Hepatocyte (in vitro differentiated cells): ENCODE data around the gene TNIP3.

Experiments
- EZH2 ChIP-seq: fragments of 200-600 bp; sonication (generic); IDR thresholded peaks from 2 replicates; pipeline ENCODE4 v1.6.1; 2016; ENCODE audit warnings: antibody characterized with exemption, mild to moderate bottlenecking, borderline replicate concordance
- TF ChIP-seq, protein P1 (sequence below): fragments of 200-600 bp; sonication (generic); IDR thresholded peaks from 2 replicates; pipeline ENCODE4 v1.5.1; 2016; ENCODE audit warnings: antibody characterized with exemption, mild to moderate bottlenecking; ENCODE audit not compliant: poor library complexity

DNA sequence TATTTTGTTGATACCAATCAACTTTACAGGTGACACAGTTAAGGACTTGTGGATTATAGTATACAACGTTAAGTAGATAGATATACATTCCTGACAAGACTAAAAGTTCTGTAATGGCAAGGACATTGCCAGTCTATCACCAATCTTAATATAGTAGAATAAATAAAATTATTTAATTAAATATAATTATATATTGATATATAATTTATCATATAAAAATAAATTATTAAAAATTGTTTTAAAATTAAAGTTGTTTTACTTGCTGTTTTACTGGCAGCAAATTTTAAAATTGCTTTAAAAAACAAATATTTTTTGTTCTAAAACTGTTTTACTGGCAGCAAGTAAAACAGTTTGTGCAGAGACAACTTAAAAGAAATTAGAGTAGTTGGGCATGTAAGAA, 18.7 kb downstream of the TNIP3 start:
- TF ChIP-seq, protein P1, sequence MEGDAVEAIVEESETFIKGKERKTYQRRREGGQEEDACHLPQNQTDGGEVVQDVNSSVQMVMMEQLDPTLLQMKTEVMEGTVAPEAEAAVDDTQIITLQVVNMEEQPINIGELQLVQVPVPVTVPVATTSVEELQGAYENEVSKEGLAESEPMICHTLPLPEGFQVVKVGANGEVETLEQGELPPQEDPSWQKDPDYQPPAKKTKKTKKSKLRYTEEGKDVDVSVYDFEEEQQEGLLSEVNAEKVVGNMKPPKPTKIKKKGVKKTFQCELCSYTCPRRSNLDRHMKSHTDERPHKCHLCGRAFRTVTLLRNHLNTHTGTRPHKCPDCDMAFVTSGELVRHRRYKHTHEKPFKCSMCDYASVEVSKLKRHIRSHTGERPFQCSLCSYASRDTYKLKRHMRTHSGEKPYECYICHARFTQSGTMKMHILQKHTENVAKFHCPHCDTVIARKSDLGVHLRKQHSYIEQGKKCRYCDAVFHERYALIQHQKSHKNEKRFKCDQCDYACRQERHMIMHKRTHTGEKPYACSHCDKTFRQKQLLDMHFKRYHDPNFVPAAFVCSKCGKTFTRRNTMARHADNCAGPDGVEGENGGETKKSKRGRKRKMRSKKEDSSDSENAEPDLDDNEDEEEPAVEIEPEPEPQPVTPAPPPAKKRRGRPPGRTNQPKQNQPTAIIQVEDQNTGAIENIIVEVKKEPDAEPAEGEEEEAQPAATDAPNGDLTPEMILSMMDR = no peak
- no peak for TF ChIP-seq EZH2
